Osteoblast (primary cell): ENCODE measurements around the gene GADL1. TPM values are rescaled to one million over a fixed set of nuclear protein-coding genes. Genes with fewer than 3 reads are reported as not detected.
A peak's percentile ranks its signal among the peaks of the same experiment; 100 is the strongest.

ENCODE experiments used
- DNase-seq: peaks from one replicate; pipeline ENCODE4 v3.0.0; 2011; ENCODE audit warnings: low spot score, mixed read lengths; ENCODE audit not compliant: insufficient read length; ENCODE audit errors: missing footprints
- H2AFZ ChIP-seq: 2 replicates; pipeline ENCODE4 v1.6.0; 2011; ENCODE audit warnings: mild to moderate bottlenecking, low read length
- H3K27ac ChIP-seq: 2 replicates; pipeline ENCODE4 v1.5.1; 2011; ENCODE audit warnings: mild to moderate bottlenecking, low read depth, low read length, moderate library complexity
- H3K27me3 ChIP-seq: 2 replicates; pipeline ENCODE4 v1.6.0; 2012; ENCODE audit warnings: mild to moderate bottlenecking, control low read depth, inconsistent platforms, low read length, moderate library complexity; ENCODE audit not compliant: insufficient read depth
- H3K36me3 ChIP-seq: 2 replicates; pipeline ENCODE4 v1.5.1; 2011; ENCODE audit warnings: mild to moderate bottlenecking, low read length, control low read depth, moderate library complexity; ENCODE audit not compliant: insufficient read depth
- H3K4me1 ChIP-seq: 2 replicates; pipeline ENCODE4 v1.5.1; 2011; ENCODE audit warnings: mild to moderate bottlenecking, low read length, control low read depth, moderate library complexity; ENCODE audit not compliant: insufficient read depth
- H3K4me2 ChIP-seq: 2 replicates; pipeline ENCODE4 v1.6.0; 2011; ENCODE audit warnings: mild to moderate bottlenecking, low read length; ENCODE audit not compliant: insufficient read depth
- H3K4me3 ChIP-seq: fragments of 200-600 bp; sonication (generic); 3 replicates; pipeline ENCODE4 v1.5.1; 2012; ENCODE audit warnings: mild to moderate bottlenecking, low read length, inconsistent platforms; ENCODE audit not compliant: insufficient read depth
- H3K79me2 ChIP-seq: 2 replicates; pipeline ENCODE4 v1.6.0; 2012; ENCODE audit warnings: mild to moderate bottlenecking, low read length, control low read depth, inconsistent platforms; ENCODE audit not compliant: insufficient read depth
- H3K9me3 ChIP-seq: 2 replicates; pipeline ENCODE4 v1.5.1; 2011; ENCODE audit warnings: low read depth, low read length, control low read depth
- H4K20me1 ChIP-seq: 2 replicates; pipeline ENCODE4 v1.6.0; 2012; ENCODE audit warnings: mild to moderate bottlenecking, low read length, control low read depth; ENCODE audit not compliant: insufficient read depth
- total RNA-seq: library from RNA; depleted of rRNA; stranded (reverse); fragments of >200 nt; gene quantifications from 2 replicates; pipeline ENCODE4 v1.2.3, GENCODE V29; 2012
- TF ChIP-seq, protein P1 (sequence below): IDR thresholded peaks from 2 replicates; pipeline ENCODE4 v1.5.1; 2011; ENCODE audit warnings: mild to moderate bottlenecking, low read depth, low read length, moderate library complexity; ENCODE audit errors: extremely low read depth

The GADL1 gene
- total RNA-seq, 1 donor = not detected

- H3K4me1 ChIP-seq = peaks cover 4% of the 10 kb centered on the region
- H3K9me3 ChIP-seq = no peaks in the 10 kb centered on the region
- no peaks in the 10 kb centered on the region for H4K20me1 ChIP-seq
- no peaks in the 10 kb centered on the region for H3K36me3 ChIP-seq
- DNase-seq = no peak
- no peak overlapping the region for H2AFZ ChIP-seq
- no peaks in the 10 kb centered on the region for H3K79me2 ChIP-seq
- TF ChIP-seq, protein P1, sequence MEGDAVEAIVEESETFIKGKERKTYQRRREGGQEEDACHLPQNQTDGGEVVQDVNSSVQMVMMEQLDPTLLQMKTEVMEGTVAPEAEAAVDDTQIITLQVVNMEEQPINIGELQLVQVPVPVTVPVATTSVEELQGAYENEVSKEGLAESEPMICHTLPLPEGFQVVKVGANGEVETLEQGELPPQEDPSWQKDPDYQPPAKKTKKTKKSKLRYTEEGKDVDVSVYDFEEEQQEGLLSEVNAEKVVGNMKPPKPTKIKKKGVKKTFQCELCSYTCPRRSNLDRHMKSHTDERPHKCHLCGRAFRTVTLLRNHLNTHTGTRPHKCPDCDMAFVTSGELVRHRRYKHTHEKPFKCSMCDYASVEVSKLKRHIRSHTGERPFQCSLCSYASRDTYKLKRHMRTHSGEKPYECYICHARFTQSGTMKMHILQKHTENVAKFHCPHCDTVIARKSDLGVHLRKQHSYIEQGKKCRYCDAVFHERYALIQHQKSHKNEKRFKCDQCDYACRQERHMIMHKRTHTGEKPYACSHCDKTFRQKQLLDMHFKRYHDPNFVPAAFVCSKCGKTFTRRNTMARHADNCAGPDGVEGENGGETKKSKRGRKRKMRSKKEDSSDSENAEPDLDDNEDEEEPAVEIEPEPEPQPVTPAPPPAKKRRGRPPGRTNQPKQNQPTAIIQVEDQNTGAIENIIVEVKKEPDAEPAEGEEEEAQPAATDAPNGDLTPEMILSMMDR = no peak
- no peaks in the 10 kb centered on the region for H3K27me3 ChIP-seq
- H3K27ac ChIP-seq = no peak overlapping the region
- H3K4me3 ChIP-seq = no peak overlapping the region
- no peak overlapping the region for H3K4me2 ChIP-seq
These were observed 10.5 kb upstream of the GADL1 start for GRCh38 chr3:30904996-30905395.

DNA sequence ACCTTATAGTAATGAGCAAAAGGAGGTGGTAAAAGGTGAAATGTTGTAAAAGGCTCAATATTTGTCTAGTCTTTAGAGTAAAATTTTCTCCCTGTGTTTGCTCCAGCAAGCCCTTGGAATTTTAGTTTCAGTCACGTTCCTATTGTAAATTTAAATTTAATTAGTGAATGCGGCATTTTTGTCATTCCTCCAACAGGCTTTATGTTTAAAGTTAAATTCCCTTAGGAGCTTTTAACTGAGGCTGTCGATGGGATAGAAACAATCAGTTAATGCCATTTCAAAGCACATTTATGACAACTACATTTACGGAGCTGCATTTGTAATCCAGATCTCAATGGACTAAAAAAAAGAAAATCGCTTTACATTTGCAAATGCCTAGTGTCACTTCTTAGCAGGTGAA is 868 bp upstream of the GADL1 start:
- Histone ChIP-seq H3K79me2 (no peaks in the 10 kb centered on the region), H2AFZ (no peak overlapping the region), H3K27ac (no peak overlapping the region), H3K4me2 (no peak overlapping the region), H3K36me3 (no peaks in the 10 kb centered on the region), H3K27me3 (peaks cover 38% of the 10 kb centered on the region), H3K4me3 (no peak overlapping the region), H3K9me3 (no peaks in the 10 kb centered on the region), H3K4me1 (peaks cover 4% of the 10 kb centered on the region), H4K20me1 (no peaks in the 10 kb centered on the region)
- TF ChIP-seq, protein P1 = no peak
- DNase-seq = no peak

DNA sequence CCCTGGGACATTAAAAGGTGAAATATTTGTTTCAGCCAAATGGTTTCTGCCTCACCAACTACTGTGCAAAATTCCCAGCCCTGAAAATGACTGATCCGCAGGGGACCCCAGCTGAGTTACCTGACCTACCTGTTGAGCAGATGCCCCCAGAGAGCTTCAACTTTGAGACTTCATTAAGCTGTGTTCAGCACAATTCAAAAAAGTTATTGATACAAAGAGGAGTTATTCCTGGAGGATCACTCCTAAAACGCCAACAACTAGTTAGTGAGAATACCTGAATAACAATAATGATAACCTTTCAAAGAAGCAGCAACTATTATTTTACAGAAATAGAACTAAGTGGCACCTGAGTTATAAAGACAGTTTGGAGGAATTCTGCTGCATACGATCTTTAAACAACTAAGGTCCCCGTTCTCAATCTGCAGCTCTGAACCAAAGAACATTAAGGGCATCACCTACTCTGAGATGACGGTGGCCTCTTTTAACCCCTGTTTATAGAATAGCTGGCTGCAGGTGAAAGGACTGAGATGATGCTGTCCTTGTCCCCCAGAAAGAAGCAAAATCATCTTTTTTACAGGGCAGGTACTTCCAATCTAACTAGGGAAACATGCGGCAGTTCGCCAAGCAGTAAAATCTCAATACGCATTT is 659 bp downstream of the GADL1 start:
- Histone ChIP-seq H3K4me3 (peak overlapping the region; percentile 78), H3K4me1 (peaks cover 4% of the 10 kb centered on the region), H3K9me3 (no peaks in the 10 kb centered on the region), H3K27ac (no peak overlapping the region), H3K27me3 (peaks cover 42% of the 10 kb centered on the region), H3K4me2 (peak overlapping the region; percentile 82), H2AFZ (peak overlapping the region; percentile 53), H4K20me1 (no peaks in the 10 kb centered on the region), H3K36me3 (no peaks in the 10 kb centered on the region), H3K79me2 (no peaks in the 10 kb centered on the region)
- DNase-seq = no peak
- TF ChIP-seq, protein P1 = no peak

- H2AFZ ChIP-seq = no peak overlapping the region
These were observed 3.6 kb downstream of the GADL1 start for GRCh38 chr3:30890907-30891306.

More at GRCh38 chr3:30890907-30891306, 3.6 kb downstream of the GADL1 start:
- Histone ChIP-seq H3K27ac (no peak overlapping the region), H3K4me1 (peaks cover 4% of the 10 kb centered on the region), H3K9me3 (no peaks in the 10 kb centered on the region), H3K36me3 (no peaks in the 10 kb centered on the region), H3K27me3 (peaks cover 43% of the 10 kb centered on the region), H3K4me3 (no peak overlapping the region), H3K79me2 (no peaks in the 10 kb centered on the region), H4K20me1 (no peaks in the 10 kb centered on the region), H3K4me2 (no peak overlapping the region)
- no peak for DNase-seq
- TF ChIP-seq, protein P1 = no peak
